ENCODE measurements around the gene LCE2A.

Gene LCE2A

DNA sequence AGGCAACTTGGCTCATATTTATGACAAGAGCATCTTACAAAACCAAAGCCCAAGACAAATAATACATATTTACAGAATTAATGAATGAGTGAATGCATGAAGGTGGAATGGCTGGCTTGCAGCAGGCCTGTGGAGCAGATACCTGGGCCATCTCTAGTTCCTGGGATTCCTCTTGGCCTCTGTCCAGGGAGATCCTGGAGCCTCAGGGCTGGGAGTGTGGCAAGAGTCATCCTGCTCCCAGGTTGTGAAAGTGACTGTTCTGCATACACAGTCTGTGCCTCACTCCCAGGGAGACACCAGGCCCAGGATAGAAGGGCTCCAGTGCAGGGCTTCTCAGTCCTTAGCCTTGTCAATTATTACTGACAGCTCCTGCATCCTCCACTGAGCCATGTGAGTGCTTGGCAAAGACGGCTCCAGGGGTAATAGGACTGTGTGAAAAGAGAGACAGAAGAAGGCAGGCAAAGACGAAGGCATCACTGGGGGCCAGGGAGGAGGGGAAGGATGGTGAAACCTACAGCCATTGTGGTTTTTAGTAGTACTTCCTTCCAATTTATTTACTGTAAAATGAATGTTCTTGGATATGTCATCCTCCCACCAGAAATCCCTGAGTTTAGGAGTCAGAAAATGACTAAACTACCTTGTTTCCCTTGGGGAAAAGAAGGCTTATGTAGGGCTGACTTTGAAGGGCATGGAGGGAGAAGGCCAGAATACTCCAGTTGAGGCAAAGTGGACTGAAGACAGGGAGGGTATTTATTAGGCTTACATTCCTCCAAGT lies 45.4 kb downstream of the LCE2A start:
- DNase-seq: no peak

DNA sequence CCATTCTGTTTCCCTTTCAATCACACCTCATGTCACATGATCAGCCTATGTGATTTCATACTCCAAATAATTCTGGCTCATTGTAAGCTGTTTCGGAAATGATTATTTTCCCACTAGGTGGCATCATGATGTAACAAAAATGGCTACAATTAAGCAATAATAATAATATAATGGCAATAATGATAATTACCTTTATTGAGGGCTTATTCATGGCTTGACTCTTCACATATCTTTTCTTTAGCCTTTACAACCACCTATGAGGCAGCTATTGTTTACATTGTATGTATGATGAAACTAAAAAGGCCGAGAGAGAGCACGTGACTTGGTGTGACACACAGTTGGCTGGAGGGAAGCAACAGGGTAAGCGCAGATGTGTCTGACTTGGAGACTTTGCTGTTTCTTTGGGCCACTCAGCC lies 47.2 kb downstream of the LCE2A start:
- DNase-seq: no peak

- no peak for DNase-seq
Measured at GRCh38 chr1:152745765-152746444, 47.8 kb downstream of the LCE2A start.

GRCh38 chr1:152747831-152748230 lies 49.7 kb downstream of the LCE2A start:
- DNase-seq: no peak

All from activated effector memory CD4-positive, alpha-beta T cell treated with anti-CD3 and anti-CD28 coated beads, Interleukin-2, amount 50 U/mL, for 16 hours (primary cell).